Left ventricle myocardium superior (tissue), 1 donor: ENCODE results near the gene FTO. TPM values are rescaled to one million over a fixed set of nuclear protein-coding genes. Genes with fewer than 3 reads are reported as not detected.

Experiments used
- ATAC-seq: fragments of 200-7000 bp; cut with Tn5 transposase; one replicate; pipeline ENCODE4 v1.9.1; 2020; ENCODE audit warnings: mild to moderate bottlenecking, moderate library complexity
- DNase-seq: peaks from one replicate; pipeline ENCODE4 v3.0.0-alpha.2; 2020
- intact Hi-C: fragments of 100-400 bp; cut with micrococcal nuclease; formaldehyde crosslinking; loops from one replicate; pipeline ENCODE4 v1.11.0; 2022
- total RNA-seq: library from RNA; stranded (reverse); fragmentation: NEBNext Ultra II Directional; extraction: Animal tissue kit (Norgen Biotek cat#: 25700); gene quantifications from one replicate; pipeline ENCODE4 v1.2.1, GENCODE V29; 2021
- donor health status: DM: no; HTN: yes; CAD: no; lungs with severe emphysema.

The FTO gene
- total RNA-seq, 1 donor from 2014 or later = 71.8 TPM

DNA sequence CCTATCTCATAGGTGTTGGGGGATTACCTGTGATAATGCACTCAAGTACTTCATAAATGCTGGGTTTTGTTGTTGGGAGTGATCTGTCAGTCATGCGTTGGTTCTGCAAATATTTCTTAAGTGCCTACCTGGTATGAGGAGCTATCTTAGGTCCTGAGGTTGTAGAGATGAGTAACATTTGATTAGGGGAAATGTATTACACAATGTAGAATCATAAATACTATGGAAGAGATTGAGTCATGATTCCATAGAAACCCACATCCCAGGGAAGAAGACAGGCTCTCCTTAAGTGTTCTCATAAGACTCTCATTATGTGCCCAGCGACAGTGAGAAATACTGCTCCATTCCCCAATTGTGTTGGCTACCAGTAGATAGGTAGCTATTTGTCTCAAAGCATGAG lies 240.1 kb downstream of the FTO start:
- DNase-seq = no peak
- ATAC-seq = no peak
- intact Hi-C loops = loop anchor here (10.0 kb wide), 1 partner anchor 1421 kb away; no protein-coding TSS in a partner anchor

DNA sequence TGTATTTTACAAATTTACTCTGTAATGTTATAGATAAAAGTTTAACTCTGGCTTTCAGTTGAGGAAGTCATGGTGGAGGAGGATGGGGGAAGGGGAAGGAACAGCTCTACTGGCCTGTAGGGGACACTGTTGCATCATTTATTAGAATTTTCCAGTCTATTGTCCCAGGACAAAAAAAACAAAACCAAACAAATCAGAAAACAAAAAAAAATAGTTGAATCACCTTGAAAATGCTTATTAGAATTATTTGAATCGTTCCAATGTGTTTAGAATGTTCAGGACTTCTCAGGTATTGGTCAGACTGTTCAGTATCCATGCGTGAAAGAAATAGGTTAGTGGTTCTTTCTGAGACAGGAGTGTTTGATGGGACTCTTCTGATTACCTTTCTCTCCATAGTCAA lies 242.0 kb downstream of the FTO start:
- ATAC-seq (peak; percentile 76), DNase-seq (no peak)
- intact Hi-C loops = loop anchor here (10.0 kb wide), 1 partner anchor 1419 kb away; no protein-coding TSS in a partner anchor

DNA sequence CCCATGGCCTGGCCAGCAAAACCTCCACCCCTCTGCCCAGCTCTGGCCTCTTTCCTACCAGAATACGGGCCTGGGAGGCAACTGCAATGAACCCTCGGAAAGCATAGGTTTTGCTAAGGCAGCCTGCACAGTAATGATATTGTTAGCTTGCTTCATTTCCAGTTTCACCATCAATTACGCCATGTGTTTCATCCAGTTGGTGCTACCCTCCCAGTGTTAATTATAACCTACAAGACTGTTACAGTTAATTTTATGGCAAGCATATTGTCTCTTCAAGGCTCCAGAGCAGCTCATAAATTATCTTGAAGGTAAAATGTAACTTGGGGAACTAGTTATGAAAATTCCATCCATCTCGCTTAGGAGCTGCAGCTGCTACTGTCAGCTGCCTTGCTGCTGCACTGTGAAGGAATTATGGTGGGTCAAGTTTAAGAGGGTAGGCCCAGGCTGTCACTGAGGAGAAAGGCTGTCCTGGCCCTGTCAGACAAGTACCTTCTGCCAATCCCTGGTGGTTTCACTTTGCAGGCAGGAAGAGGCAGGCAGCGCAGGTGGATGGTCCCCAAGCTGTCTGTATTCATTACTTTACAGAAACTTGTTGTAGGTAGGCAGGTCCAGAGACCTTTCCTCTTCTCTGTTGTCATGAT lies 242.9 kb downstream of the FTO start:
- ATAC-seq (no peak), DNase-seq (no peak)
- intact Hi-C loops = loop anchor here (10.0 kb wide), 1 partner anchor 1418 kb away; no protein-coding TSS in a partner anchor

DNA sequence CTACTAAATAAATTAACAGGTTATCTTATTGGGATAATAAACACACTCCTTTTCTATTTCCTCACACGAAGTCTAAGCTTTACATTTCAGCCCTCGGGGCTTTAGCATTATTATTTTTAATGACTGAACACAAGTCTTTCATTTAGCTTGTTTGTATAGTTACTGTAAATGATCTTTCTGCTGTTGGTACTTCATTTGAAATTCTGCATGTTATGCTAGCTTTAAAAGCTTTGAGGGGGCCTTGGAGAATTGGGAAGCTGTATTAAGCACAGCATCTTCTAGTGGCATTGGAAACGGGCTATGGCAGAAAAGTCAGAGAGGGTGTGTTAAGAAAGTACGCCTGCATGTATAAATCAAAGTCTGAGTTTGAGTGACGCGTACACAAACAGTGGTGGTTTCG lies 243.7 kb downstream of the FTO start:
- no peak for ATAC-seq
- no peak for DNase-seq
- intact Hi-C loops = loop anchor here (10.0 kb wide), 1 partner anchor 1417 kb away; no protein-coding TSS in a partner anchor

DNA sequence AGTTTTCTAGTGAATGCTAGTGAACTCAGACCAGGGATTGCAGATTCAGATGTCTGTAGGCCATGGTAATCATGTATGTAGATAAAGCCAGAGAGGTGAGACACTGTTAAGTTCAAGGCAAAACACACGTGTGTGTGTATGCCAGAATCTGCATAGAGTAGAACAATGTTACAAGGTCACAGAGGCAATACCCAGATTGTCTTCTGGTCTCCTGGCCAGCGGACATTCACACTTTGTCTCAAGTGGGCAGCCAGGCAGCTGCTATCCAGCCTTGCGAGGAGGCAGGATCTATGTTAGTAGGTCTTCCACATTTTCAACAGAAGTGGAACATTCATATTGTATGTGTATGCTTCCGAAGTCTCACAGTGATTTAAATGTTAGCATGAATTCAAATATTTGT lies 244.4 kb downstream of the FTO start:
- no peak for DNase-seq
- peak; percentile 63 for ATAC-seq
- intact Hi-C loops = loop anchor here (10.0 kb wide), 1 partner anchor 1416 kb away; no protein-coding TSS in a partner anchor

DNA sequence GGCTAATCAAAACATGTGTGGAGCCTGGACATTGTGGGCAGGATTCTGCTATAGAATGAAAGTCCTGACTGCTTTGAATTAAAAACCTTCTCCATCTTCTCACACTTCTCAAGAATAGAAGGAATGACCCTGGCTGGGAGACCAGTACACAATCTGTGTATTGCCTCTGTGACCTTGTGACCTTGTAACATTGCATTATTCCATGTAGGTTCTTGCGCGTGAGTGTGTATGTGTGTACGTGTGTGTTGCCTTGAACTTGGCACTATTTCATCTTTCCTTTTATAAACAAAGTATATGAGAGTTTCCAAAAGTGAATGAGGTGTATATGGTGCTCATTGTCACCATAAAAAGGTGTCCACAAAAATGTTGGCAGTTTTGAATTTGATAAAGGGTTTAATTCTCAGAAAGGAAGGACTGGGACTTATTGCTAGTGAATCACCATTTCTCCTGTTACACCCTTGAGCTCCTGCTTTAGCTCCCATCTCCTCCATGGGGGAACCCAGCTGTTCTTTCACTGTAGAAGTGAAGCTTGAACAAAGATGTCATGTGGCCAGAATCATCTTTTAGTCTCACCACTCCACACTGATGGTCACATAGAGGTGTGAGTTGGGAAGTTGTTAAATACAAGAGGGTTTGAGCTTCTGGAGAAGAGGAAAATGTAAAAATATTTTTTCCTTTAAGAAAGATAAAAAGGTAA lies 244.9 kb downstream of the FTO start:
- intact Hi-C loops = loop anchor here (10.0 kb wide), 1 partner anchor 1416 kb away; no protein-coding TSS in a partner anchor
- DNase-seq (no peak), ATAC-seq (no peak)

DNA sequence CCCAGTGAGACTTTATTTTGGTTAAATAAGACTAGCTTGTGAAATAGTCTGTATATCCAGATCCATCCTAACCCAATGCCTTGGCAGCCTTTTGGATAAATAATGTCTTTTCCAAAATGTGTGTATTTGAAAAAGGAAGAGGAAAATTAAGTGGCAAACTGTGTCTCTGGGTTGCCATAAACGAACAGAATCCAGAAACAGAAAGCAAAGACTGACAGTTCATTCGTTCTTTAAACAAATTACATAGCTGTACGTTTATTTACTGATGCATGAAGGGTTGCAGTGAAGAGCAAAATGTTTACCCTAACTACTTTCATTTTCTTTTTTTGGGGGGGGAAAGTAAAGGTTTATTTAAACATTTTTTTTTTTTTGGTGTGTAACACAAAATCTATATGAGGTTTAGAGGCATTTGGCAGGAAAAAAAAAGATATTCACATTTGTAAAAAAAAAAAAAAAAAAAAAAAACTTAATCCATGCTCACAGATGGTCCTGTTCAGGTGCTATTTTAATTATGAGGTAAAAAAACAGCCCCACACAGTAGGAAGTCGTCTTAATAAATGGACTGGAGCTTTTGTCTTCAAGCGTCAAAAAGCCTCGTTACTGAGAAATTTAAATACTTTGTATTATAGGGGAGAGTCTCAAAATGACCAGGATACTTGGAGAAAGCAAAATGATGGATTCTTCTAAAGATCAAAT lies 245.9 kb downstream of the FTO start:
- DNase-seq (no peak), ATAC-seq (no peak)
- intact Hi-C loops = loop anchor here (10.0 kb wide), 1 partner anchor 1415 kb away; no protein-coding TSS in a partner anchor

DNA sequence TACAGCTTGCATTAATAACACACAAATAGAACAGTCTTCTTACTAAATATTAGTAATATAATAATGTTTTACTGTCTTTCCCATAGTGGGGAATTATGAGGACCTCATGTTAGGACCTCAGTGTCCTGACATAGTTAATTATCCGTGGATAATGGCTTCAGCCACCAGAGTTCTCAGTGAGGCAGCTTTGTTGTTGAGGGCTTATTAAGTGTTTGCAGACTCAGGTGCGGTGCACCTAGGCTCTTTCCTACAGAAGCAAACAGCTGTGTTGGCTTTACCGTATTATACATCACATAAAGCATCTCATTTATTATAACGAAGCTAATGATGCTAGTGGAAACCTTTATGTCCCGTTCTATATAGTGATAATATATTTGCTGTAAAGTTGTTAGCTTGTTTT lies 246.7 kb downstream of the FTO start:
- no peak for ATAC-seq
- intact Hi-C loops = no loop called here
- no peak for DNase-seq

DNA sequence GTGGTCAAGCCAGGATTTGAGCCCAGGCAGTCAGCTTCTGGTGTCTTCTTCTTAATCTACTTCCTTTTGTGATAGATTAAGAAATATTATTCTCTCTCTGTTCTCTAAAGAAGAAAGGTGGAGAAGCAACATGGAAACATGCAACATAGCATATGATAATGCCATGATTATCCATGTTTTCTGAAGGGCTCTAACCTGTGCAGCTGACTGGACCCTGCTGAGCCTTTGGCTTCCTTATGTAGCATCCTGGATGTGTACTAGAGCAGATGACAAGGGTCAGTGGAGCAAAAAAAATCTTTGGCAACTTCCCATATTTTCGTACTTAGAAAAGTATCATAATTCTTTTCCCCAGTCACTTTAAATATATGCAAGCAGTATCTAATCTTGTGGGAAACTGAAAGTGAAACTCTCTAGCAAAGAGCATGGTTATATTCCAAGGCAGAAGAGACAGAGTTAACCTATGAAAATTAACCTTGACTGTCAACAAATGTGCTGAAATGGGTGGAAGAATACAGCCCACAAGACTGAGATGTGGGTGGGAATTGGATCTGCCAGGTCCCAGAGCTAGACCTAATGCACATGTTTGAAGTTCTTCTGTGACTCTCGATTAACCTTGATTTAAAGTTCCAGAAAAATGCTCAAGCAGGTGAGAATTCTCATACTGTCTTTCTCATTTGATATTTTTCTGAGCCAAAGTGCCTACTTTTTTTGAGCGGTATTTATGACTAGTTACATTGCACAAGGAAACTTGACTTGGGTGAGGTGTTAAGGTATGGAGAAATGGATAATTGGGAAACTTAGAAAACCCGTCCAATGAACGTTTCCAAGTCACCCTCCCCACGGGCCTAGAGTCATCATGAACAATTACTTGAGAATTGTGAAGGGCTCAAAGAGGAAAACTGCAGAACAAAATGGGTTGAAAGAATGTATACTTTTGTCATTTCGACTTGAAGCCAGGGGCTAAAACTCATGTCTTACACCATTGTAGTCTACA lies 248.6 kb downstream of the FTO start:
- intact Hi-C loops = no loop called here
- no peak for DNase-seq

DNA sequence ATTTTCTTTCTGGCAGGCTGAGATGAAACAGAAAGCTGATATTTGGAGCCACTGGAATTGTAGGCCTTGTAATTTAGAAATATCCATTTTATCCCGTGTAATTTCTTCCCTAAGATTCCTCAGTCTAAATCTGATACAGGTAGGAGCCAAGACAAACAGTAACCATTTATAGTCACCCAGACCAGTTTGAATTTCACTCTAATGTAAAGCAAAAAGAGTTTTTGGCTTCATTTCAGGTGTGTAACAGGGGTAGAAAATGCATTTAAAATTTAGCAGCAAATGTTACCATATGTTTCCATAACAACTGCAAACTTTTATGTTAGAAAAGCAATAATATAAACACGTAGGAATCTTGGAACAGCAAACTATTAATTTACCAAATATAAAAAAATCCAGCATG lies 249.4 kb downstream of the FTO start:
- ATAC-seq = no peak
- DNase-seq = no peak
- intact Hi-C loops = no loop called here

More for the DNA sequence above, 248.6 kb downstream of the FTO start:
- peak; percentile 65 for ATAC-seq

DNA sequence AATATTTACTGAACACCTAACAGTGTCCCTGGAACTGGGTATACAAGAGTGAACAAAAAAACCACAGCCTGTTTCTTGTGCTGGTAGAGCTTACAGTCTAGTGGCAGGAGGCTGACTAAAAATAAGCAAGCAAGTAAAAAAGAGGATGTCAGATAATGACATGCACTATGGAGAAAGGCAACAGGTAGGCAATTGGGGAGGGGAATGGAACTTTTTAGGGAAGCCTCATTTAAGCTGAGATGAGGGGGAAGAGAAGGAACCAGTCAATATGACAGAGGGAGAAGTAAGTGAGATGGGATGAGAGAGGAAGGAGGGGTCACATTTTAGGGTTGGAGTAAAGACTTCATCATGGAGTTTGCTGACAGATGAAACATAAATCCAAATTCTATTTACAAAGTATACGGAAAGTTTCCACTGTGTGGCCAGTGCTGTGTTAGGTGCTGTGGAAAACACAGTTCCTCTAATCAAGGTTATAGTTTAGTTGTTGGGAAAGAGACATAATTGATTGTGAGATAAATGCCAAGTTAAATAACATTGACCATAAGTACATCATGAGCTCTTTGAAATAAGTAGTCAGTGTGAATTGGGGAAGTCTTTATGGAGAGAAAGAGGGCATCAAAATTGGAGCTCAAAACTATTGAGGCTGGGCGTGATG lies 251.4 kb downstream of the FTO start:
- no peak for DNase-seq
- ATAC-seq = no peak
- intact Hi-C loops = no loop called here

DNA sequence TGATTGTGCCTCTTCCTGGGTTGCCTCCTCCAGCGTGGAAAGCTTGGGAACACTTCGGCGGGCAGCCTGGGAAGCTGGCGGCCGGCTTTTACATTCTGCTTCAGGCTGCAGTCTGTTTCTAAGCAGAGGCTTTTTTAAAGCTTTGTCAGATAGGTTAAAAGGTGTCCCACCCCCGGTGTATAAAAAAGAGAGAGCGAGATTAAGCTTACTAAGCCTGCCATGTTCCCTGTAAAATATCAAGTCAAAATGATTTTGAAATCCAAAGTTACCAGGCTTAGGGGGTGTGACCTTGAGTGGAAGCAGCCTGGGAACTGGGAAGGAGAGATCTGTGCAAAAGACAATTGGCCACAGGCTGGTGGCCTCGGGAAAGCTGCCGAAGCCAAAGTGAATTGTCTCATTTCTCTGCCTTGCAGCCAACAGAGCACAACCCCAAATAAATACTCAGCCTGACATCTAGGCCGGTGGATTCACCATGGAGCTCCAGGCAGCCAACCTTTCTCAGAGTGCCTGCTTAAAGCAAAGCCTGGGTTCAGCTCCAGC lies 254.5 kb downstream of the FTO start:
- ATAC-seq = peak; percentile 50
- no peak for DNase-seq
- intact Hi-C loops = no loop called here

DNA sequence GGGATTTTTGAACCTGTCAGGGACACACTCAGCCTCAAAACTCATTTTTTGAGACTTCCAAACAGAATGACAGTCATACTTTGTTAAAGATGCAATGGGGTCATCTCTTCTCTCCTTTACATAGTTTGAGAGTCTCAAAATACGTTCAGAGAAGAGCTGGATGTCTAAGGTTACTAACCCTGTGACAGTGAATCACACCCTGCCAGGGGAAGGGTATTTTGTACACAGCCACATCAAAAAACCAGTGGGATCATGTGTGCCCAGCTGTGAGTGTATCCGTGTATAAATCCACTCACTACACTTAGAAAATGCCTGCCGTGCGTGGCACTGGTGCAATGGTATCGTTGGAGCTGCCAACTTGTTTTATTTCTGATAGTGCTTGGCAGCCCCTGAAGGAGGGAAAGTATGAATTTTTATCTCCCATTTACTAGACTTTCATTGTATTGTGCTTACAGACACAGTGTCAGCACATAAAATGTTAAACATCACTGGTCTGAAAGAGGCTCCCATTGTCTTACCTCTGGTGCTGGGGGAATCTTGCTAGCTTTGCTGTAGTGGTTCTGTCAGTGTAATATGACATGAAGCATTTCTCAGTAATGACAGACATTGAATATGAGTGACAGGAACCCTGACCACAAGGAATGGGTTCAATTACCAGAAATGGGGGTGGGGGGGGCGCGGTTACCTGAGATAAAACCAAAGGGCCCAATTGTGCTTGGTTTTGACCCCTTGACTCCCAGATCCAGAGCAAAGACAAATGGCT lies 256.3 kb downstream of the FTO start:
- intact Hi-C loops = no loop called here
- no peak for DNase-seq
- peak; percentile 39 for ATAC-seq

DNA sequence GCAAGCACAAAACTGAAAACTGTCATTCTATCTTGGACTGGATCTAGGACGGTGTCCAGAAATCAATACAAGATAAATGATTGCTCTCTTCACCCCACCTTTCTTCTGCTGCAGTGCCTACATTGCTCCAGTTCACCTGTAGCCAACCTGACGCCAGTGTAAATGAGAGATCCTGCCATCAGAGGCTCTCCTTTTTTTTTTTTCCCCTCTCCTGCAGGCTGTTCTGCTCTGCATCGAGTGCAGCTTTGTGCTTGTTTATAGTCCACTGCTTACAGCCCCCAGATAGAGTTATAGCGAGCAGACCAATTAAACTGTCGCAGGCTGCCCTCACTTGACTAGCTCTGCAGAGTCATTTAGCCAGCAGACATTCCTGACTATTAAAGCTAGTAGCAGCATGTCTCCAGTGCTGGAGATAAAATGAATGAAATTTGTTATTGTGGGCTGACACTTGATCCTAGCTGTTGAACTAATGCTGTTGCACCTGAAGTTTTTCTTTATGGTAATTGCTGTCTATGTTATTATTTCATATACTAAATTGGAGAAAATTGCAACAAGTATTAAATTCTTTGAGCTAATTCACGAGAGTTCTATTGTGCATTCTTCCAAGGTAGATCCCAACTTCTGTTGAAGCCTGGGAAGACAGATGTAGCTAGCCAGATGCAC lies 257.1 kb downstream of the FTO start:
- DNase-seq (no peak), ATAC-seq (peak; percentile 71)
- intact Hi-C loops = no loop called here

DNA sequence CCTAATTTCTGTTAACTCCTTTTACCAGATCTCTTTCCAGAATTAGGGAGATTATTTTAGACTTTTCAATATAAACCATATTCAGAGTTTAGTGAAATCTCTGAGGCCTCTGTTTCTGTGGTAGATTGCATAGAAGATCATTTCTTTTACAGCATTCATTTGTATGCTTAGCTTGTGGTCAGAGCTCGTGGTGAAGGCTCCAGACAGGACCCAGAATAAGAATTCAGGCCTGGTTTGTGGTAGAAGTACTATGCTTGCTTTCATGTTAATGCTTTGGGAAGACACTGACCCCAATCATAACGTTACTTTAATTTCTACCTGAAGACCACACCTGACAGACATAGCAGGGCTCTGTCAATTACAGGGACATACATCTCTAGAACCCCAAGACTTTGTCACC lies 258.1 kb downstream of the FTO start:
- intact Hi-C loops = no loop called here
- ATAC-seq (no peak), DNase-seq (no peak)

DNA sequence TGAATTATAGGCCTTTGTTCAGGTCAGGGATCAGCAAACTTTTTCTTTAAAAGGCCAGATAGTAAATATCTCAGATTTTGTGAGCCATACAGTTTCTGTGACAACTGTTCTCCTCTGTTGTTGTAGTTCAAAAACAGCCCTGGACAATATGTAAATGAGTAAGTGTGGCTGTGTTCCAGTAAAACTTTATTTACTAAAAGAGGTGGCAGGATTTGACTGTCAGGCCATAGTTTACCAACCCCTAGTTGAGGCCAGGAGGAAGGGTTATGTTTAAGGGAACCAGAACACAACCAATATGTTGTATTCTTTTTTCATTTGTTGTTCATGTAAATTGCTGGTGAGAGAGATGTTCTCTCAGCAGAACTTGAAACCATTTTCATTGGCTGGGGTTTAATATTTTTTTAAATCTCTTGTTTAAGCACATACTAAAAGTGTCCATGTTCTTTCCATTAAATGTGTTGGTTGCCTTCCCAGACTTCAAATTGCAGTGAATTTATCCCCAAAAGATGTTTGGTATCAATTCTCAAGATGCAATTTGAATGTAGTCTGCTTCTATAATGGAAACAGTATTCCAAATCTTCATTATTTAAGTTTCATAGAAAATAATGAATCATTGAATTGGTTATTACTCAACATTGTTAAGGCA lies 260.3 kb downstream of the FTO start:
- DNase-seq = no peak
- no peak for ATAC-seq
- intact Hi-C loops = no loop called here
